Raji (cell line): ENCODE measurements around the gene FIBCD1.

Experiments used
- POLR2A ChIP-seq: IDR thresholded peaks from 2 replicates; pipeline ENCODE4 v1.6.1; 2011; ENCODE audit warnings: low read depth, low read length, control low read depth; ENCODE audit not compliant: insufficient read depth

FIBCD1 gene

DNA sequence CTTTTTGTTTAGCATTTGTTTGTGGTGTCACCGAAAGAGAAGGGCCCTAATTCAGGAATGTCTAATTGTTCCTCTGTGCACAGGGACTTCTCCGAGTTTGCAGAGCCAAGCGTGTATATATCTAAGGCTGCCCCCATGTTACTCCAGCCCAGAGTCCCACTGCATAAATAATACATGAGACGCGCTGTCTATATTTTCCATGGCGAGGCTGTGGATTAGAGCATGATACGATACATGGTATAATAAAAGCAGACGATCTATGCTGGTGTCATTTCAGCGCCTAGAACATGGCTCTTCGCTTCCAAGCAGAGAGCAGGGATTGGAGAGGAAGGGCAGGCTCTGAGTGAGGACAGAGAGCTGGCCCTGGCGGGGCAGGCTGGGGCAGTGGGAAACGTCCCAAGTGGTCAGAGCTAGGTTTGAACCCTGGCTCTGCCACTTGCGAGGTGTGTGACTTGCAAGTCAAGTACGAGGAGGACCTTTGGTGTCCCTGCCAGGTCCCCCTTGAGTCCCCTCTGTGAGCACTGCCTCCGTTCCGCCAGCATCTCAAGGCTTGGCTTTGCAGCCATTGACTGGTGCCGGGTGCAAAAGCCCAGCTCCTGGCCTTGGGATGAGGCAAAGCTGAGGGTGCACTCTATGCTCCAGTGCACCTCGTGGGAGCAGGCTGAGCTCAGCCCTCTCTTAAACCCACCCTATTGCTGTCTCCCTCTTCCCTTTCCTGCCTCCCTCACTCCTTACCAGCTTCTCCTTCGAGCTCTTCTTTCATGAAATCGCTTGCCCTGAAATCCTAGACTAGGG, 40.7 kb upstream of the FIBCD1 start:
- TF ChIP-seq POLR2A: no peak

DNA sequence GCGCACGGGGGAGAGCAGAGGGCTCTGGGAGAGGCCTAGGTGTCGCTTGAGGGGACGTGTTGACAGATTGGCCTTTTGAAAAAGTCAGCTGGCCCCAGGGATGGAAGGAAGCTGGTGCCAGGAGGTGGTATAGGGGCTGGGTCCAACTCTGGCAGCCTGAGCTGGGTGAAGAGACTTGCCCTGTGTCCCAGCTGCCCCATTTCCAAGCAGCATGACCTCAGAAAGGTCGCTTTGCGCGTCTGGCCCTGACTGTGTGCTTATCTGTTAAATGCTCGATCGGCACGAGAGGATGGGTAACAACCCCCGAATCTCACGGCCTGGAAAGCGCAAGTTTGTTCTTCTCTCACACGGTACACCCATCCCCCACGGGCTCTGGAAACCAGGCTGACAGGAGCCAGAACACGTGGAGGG, 38.8 kb upstream of the FIBCD1 start:
- no peak for TF ChIP-seq POLR2A

DNA sequence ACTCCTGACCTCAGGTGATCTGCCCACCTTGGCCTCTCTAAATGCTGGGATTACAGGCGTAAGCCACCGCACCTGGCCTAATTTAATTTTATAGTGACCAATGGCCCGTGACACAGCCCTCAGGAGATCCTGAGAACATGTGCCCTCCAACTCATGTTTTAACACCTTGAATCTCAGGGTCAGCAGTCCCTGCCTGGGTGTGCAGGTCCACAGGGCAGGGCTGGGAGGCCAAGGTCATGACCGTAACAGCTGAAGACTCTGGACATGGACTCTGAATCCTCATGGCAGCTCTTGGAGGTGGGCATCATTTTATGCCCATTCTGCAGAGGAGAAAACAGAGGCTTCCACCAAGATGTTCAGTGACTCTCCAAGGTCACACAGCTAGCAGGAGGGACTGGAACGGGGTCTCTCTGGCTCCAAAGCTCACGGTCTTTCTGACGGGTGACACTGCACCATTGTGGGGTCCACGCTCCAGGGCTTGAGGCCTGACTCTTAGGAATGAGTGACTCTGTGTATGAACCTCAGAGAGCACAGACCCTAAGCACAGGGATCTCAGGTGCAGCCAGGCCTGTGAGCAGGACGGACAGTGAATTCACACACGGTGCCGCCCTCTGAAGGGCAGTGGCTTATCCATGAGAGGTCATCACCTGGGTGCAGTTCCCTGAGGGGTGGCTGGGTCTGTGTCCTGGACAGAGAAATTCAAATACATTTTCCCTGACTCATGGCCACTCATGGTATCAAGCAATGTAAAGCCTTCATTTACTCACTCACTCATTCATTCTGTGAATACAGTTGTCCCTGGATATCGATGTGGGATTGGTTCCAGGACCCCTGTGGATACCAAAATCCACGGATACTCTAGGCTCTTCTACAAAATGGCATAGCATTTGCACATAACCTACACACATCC, 37.1 kb upstream of the FIBCD1 start:
- TF ChIP-seq POLR2A: no peak

DNA sequence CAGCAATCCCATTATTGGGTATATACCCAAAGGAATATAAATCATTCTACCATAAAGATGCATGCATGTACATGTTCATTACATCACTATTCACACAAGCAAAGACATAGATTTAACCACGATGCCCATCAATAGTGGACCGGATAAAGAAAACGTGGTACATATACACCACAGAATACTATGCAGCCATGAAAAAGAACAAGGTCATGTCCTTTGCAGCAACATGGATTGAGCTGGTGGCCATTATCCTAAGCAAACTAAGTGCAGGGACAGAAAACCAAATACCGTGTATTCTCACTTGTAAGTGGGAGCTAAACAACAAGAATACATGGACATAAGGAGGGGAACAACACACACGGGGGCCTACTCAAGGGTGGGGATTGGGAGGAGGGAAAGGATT, 36.1 kb upstream of the FIBCD1 start:
- no peak for TF ChIP-seq POLR2A

DNA sequence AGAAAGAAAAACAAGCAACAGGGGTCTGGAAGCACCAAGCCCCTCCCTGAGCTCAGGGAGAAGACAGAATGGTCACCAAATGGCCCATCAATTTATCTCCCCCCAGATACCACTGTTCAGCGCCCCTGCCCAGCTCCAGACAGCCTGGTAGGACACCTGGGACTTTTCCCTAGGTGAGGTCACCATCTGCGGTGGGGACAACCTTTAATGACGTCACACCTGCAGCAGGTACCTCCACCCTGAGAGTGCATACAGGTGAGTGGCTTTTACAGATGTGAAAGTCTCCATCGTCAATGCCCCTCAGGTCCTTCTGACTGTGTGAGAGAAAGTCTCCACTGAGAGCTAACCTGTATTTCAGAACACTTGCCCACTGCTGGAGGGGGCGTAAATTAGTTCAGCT, 35.6 kb upstream of the FIBCD1 start:
- TF ChIP-seq POLR2A: no peak

DNA sequence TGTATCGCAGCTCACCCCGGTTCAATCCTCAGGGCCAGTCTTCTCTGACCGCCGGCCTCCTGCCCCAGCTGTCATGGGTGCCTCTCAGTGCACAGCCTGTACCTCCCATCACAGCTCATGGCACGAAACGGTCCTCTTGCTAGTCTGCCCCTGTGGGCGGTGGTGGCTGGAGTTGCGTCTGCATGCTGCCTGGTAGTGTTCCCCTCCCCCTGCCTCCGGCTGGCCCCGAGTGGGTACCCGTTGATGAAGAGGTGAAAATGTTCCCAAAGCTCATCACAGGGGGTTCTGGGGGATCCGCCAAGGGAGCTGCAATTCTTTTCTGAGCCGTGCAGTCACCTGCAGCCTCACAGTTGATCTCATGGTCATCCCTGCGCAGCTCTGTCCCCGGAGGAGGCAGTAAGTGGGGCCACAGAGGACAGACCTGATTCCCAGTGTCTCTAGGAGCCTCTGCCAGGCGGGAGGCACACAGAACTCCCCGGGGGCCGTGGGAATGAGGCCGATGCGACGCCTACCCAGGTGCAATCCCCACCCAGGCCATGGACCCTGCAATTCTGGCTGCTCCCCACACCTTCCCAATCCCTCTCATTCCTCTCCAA, 34.7 kb upstream of the FIBCD1 start:
- TF ChIP-seq POLR2A: no peak

DNA sequence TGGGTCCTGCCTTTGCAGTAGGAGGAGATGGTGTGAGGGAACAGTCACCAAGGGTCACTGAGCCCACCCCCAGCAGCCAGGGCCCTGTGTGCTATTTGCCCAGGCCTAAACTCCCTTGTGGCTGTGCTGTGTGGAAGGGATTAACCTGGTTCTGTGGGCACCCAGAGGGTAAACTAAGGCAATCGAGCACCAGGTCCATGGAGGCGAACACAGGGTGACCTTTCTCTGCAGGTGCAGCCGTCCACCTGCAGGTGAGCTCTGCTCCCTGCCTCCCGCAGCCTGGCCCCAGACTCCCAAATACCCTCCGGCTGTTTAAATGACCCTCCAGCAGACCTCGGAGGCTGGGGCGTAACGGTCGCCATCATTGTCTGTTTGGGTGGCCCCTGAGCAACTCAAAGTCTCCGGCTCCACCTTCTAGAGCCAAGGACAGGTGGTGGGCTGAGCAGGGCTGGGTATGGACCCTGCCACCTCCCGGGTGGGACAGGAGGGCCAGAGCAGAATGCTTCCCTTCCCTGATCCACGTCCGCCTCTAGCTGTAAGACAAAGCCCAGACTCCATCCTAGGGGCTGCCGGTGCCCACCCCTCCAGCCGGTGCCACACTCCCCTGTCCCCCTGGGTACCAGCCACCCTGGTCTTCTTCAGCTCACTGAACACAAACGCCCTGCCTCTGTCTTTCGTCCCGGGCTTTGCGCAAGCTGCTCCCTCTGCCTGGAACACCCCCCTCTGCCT, 34.1 kb upstream of the FIBCD1 start:
- no peak for TF ChIP-seq POLR2A

DNA sequence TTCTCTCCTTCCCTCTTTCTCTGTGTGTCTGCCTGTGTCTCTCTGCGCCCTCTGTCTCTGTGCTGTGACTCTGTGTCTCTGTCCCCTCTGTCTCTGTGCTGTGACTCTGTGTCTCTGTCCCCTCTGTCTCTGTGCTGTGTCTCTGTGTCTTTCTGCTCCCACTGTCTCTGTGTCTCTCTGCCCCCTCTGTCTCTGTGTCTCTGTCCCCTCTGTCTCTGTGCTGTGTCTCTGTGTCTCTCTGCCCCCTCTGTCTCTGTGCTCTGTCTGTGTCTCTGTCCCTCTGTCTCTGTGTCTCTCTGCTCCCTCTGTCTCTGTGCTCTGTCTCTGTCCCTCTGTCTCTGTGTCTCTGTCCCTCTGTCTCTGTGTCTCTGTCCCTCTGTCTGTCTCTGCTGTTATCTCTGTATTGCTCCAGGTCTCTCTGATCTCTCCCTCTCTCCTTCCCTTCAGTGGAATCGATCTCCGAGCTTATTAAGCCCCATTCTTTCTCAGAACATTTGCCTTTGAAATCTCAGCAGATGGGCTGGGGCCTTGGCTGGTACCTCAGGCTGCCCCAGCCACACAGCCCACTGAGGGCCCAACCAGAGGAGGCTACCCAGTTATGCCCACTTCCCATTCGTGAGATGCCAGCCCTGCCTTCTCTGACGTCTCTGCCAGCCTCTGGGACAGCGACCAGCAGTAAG, 33.4 kb upstream of the FIBCD1 start:
- no peak for TF ChIP-seq POLR2A

DNA sequence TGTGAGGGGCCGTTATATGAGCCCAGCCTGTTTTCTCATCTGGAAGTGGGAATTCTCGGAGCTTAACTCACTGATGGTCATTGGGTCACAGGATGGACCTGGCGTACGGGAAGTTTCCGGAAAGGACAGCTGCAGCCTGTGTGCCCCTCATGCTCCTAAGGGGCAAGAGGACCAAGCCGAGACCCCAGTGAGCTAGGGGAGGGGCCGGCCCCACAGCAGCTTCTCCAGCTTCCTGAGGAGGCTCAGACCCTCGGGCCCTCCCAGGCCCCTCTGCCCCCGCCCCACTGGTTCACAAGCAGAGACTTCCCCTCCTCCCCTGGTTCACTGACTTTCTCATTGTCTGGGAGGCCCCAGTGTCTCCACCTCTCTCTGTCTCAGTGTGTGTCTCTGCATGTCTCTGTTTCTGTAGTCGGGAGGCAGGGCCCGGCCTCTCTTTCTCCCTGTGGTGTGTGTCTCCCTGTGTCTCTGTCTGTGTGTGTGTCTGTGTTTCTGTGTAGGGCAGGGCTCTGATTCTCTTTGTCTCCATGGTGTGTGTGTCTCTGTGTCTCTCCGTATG, 32.3 kb upstream of the FIBCD1 start:
- TF ChIP-seq POLR2A: no peak

DNA sequence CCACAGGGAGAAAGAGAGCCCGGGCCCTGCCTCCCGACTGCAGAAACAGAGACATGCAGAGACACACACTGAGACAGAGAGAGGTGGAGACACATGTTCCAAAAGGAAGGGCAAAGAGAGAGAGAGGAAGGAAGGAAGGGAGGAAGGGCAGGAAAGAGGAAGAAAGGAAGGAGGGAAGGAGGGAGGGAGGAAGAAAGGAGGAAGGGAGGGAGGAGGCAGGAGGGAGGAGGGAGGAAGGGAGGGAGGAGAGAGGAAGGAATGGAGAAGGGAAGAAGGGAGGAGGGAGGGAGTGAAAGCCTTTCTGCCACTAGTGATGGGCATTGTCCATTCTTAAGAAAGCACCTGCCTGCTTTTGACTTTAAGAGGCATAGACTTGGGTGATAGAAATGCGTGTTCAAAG, 31.8 kb upstream of the FIBCD1 start:
- TF ChIP-seq POLR2A: no peak

DNA sequence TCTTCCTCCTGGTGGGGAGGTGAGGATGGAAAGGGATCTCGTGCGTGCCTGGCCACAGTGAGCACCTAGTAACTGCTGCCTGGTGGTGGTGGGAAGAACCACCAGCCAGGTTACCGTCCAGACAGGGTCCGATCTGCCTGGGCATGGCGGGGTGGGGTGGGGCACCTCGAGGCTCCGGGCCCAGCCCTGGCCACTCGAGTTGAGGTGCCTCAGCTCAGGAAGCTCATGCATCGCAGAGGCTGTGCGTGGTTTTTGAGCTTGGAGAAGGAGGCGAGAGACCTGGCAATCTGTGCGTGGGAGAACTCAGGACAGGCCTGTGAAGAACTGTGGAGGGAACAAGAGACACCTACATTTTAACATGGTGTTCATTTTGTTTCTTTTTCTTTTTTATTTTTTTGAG, 31.0 kb upstream of the FIBCD1 start:
- no peak for TF ChIP-seq POLR2A

DNA sequence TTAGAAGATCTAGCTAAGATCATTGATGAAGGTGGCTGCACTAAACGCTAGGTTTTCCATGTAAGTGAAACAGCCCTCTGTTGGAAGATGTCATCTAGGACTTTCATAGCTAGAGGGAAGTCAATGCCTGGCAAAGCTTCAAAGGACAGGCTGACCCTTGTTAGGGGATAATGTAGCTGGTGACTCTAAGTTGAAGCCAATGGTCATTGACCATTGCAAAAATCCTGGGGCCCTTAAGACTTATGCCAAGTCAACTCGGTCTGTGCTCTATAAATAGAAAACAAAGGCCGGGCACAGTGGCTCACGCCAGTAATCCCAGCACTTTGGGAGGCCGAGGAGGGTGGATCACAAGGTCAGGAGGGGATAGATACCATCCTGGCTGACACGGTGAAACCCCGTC, 26.6 kb upstream of the FIBCD1 start:
- no peak for TF ChIP-seq POLR2A

DNA sequence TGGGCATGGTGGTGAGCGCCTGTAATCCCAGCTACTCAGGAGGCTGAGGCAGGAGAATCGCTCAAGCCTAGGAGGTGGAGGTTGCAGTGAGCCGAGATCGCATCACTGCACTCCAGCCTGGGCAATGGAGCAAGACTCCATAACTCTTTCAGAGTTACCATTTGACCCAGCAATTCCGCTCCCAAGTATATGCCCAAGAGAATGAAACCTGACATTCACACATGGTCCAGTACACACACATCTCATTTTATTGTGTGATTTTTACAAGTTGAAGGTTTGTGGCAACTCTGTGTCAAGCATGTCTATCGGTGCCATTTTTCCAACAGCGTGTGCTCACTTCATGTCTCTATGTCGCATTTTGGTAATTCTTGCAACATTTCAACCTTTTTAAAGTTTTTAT, 24.9 kb upstream of the FIBCD1 start:
- no peak for TF ChIP-seq POLR2A

DNA sequence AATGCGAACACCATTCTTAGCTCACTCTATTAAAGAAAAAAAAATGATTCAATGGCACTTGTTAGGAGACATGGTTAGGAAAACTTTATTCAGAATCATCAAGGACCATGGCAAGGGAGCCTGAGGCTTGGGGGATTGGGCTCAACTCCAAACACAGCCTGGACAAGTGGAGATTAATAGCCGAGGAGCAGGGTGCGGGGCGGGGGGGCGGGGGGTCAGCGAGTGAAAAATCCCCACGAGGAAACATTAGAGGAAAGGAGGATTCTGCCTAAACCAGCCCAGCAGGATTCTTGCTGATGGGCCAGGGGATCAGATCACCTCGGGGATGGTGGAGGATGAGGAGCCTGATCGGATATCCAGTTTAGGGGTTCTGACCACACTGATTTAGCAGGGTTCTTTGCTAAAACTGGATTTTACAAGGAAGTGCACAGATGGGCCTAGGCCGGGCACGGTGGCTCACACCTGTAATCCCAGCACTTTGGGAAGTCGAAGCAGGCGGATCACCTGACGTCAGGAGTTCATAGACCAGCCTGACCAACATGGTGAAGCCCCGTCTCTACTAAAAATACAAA, 24.4 kb upstream of the FIBCD1 start:
- no peak for TF ChIP-seq POLR2A
